Vagina (tissue), 2 donors: ENCODE results near the gene MBD1. TPM values are rescaled to one million over a fixed set of nuclear protein-coding genes. Genes with fewer than 3 reads are reported as not detected.

Source experiments
- DNase-seq, 2 donors: peaks; one replicate each; pipeline ENCODE4 v3.0.0-alpha.2; 2017; ENCODE audit errors: extremely low spot score in 2 of 2
- H3K27ac ChIP-seq: fragments of 200-600 bp; sonication (generic); one replicate; pipeline ENCODE4 v1.5.1; 2019
- H3K27me3 ChIP-seq: fragments of 200-600 bp; sonication (generic); one replicate; pipeline ENCODE4 v1.5.1; 2019
- H3K36me3 ChIP-seq, 2 donors: fragments of 200-600 bp; sonication (generic); one replicate each; pipeline ENCODE4 v1.5.1; 2017 to 2019
- H3K4me1 ChIP-seq: fragments of 200-600 bp; sonication (generic); one replicate; pipeline ENCODE4 v1.5.1; 2019
- H3K4me3 ChIP-seq, 2 donors: fragments of 200-600 bp; sonication (generic); 1 replicate in 1 of 2; 2 replicates in 1 of 2; pipeline ENCODE4 v1.5.1; 2016 to 2019
- H3K9me3 ChIP-seq: fragments of 200-600 bp; sonication (generic); one replicate; pipeline ENCODE4 v1.5.1; 2019
- CTCF ChIP-seq, 3 experiments: fragments of 450-650 bp in 2 of 3; fragments of 200-600 bp in 1 of 3; sonication (generic) in 1 of 3; IDR thresholded peaks; one replicate each; pipeline ENCODE4 v1.5.1; 2017 to 2019; ENCODE audit warnings: antibody characterized with exemption in 3 of 3, mild to moderate bottlenecking in 2 of 3, moderate library complexity in 2 of 3
- POLR2A ChIP-seq, 2 donors: fragments of 450-650 bp; IDR thresholded peaks; one replicate each; pipeline ENCODE4 v1.6.1; 2017; ENCODE audit warnings: antibody characterized with exemption in 2 of 2, mild to moderate bottlenecking in 2 of 2, moderate library complexity in 2 of 2
- POLR2AphosphoS5 ChIP-seq, 2 donors: sonication (generic); formaldehyde crosslinking; IDR thresholded peaks; one replicate each; pipeline ENCODE4 v1.9.0; 2017; ENCODE audit warnings: antibody characterized with exemption in 2 of 2, mild to moderate bottlenecking in 2 of 2, low read depth in 1 of 2; ENCODE audit not compliant: insufficient read depth in 1 of 2
- intact Hi-C: fragments of 100-400 bp; cut with DNase I; formaldehyde crosslinking; loops from one replicate; pipeline ENCODE4 v1.15.1; 2023
- total RNA-seq: library from RNA; depleted of rRNA; stranded (reverse); fragments of >200 nt; gene quantifications from one replicate; pipeline ENCODE4 v1.2.3, GENCODE V29; 2016

Gene MBD1
- total RNA-seq, 1 donor from 2014 or later = 85.7 TPM

- Histone ChIP-seq H3K27me3 (peaks cover 8% of the 10 kb centered on the region), H3K4me1 (peaks cover 9% of the 10 kb centered on the region), H3K9me3 (no peaks in the 10 kb centered on the region), H3K27ac (no peak overlapping the region), H3K4me3 (no peak overlapping the region), H3K36me3 (no peaks in the 10 kb centered on the region)
- intact Hi-C loops = no loop called here
- TF ChIP-seq POLR2AphosphoS5 (IDR thresholded peaks at IDR 0.05; ENCODE audit: insufficient read depth in 1 of 2, low read depth in 1 of 2) (no peak), CTCF (IDR thresholded peaks at IDR 0.05) (no peak), POLR2A (IDR thresholded peaks at IDR 0.05) (no peak)
- no peak for DNase-seq
These were observed 19.8 kb upstream of the MBD1 start for GRCh38 chr18:50301074-50301473.

- no peak overlapping the region for H3K27ac ChIP-seq
- TF ChIP-seq CTCF (IDR thresholded peaks at IDR 0.05) = no peak
- no peak for TF ChIP-seq POLR2AphosphoS5 (IDR thresholded peaks at IDR 0.05; ENCODE audit: insufficient read depth in 1 of 2, low read depth in 1 of 2)
- TF ChIP-seq POLR2A (IDR thresholded peaks at IDR 0.05) = no peak
- intact Hi-C loops = no loop called here
- no peaks in the 10 kb centered on the region for H3K9me3 ChIP-seq
- H3K27me3 ChIP-seq = peaks cover 8% of the 10 kb centered on the region
- peaks cover 9% of the 10 kb centered on the region for H3K4me1 ChIP-seq
- no peak for DNase-seq
- H3K36me3 ChIP-seq = no peaks in the 10 kb centered on the region
- H3K4me3 ChIP-seq = no peak overlapping the region
These were observed 18.5 kb upstream of the MBD1 start for GRCh38 chr18:50299626-50300388.

- peaks cover 9% of the 10 kb centered on the region for H3K4me1 ChIP-seq
- peak overlapping the region; percentile 41 to 47 for H3K4me3 ChIP-seq
- no peak overlapping the region for H3K27ac ChIP-seq
- no peak for DNase-seq
- H3K27me3 ChIP-seq = peaks cover 8% of the 10 kb centered on the region
- intact Hi-C loops = no loop called here
- H3K9me3 ChIP-seq = no peaks in the 10 kb centered on the region
- H3K36me3 ChIP-seq = no peaks in the 10 kb centered on the region
- no peak for TF ChIP-seq POLR2A (IDR thresholded peaks at IDR 0.05)
- TF ChIP-seq POLR2AphosphoS5 (IDR thresholded peaks at IDR 0.05; ENCODE audit: insufficient read depth in 1 of 2, low read depth in 1 of 2) = no peak
- TF ChIP-seq CTCF (IDR thresholded peaks at IDR 0.05) = no peak
These were observed 17.3 kb upstream of the MBD1 start for GRCh38 chr18:50298443-50299284.

- no peaks in the 10 kb centered on the region for H3K36me3 ChIP-seq
- TF ChIP-seq POLR2AphosphoS5 (IDR thresholded peaks at IDR 0.05; ENCODE audit: insufficient read depth in 1 of 2, low read depth in 1 of 2) (no peak), POLR2A (IDR thresholded peaks at IDR 0.05) (no peak), CTCF (IDR thresholded peaks at IDR 0.05) (no peak)
- DNase-seq = peak in 1 of 2 donors; percentile 70
- peak overlapping the region; percentile 41 to 47 for H3K4me3 ChIP-seq
- no peaks in the 10 kb centered on the region for H3K9me3 ChIP-seq
- intact Hi-C loops = no loop called here
- peaks cover 9% of the 10 kb centered on the region for H3K4me1 ChIP-seq
- peaks cover 8% of the 10 kb centered on the region for H3K27me3 ChIP-seq
- no peak overlapping the region for H3K27ac ChIP-seq
These were observed 16.5 kb upstream of the MBD1 start for GRCh38 chr18:50297621-50298442.
